Uterus (tissue), 2 donors: ENCODE measurements around the gene BICD1.

Experiments used
- CTCF ChIP-seq, 4 experiments: fragments of 200-600 bp in 2 of 4; fragments of 450-650 bp in 2 of 4; sonication (generic) in 2 of 4; IDR thresholded peaks; one replicate each; pipeline ENCODE4 v1.5.1; 2016 to 2019; ENCODE audit warnings: antibody characterized with exemption in 4 of 4, mild to moderate bottlenecking in 2 of 4, moderate library complexity in 1 of 4
- POLR2A ChIP-seq, 2 donors: fragments of 450-650 bp; IDR thresholded peaks; one replicate each; pipeline ENCODE4 v1.6.1; 2016; ENCODE audit warnings: antibody characterized with exemption in 2 of 2, mild to moderate bottlenecking in 1 of 2, moderate library complexity in 1 of 2

- no peak for TF ChIP-seq CTCF (IDR thresholded peaks at IDR 0.05)
- TF ChIP-seq POLR2A (IDR thresholded peaks at IDR 0.05), result no peak
These were observed 25.0 kb downstream of the BICD1 start for GRCh38 chr12:32131666-32132065.
